DOHH2 (cell line): ENCODE data around the gene ANGPT4.
A peak's percentile ranks its signal among the peaks of the same experiment; 100 is the strongest.

Experiments
- H3F3A ChIP-seq: fragments of 200-600 bp; sonication (generic), shearing (Covaris generic); 2 replicates; pipeline ENCODE4 v1.6.0; 2016; ENCODE audit warnings: antibody characterized with exemption, mild to moderate bottlenecking; ENCODE audit not compliant: control insufficient read depth, insufficient read depth
- H3K27ac ChIP-seq: fragments of 200-600 bp; sonication (generic); 2 replicates; pipeline ENCODE4 v1.5.1; 2014; ENCODE audit warnings: low read depth, mild to moderate bottlenecking, low read length, moderate library complexity
- H3K27me3 ChIP-seq: fragments of 200-600 bp; sonication (generic); 2 replicates; pipeline ENCODE4 v1.6.1; 2014; ENCODE audit warnings: mild to moderate bottlenecking, low read length, mixed read lengths; ENCODE audit not compliant: control insufficient read depth
- H3K36me3 ChIP-seq: fragments of 200-600 bp; sonication (generic); 2 replicates; pipeline ENCODE4 v1.6.1; 2014; ENCODE audit warnings: mild to moderate bottlenecking, low read length, moderate library complexity, mixed read lengths; ENCODE audit not compliant: control insufficient read depth
- H3K4me1 ChIP-seq: fragments of 200-600 bp; sonication (generic); 2 replicates; pipeline ENCODE4 v1.6.1; 2014; ENCODE audit warnings: mild to moderate bottlenecking, low read length, mixed read lengths; ENCODE audit not compliant: control insufficient read depth
- H3K4me2 ChIP-seq: fragments of 200-600 bp; sonication (generic); 2 replicates; pipeline ENCODE4 v1.6.0; 2014; ENCODE audit warnings: mild to moderate bottlenecking, low read length, moderate library complexity
- H3K4me3 ChIP-seq: fragments of 200-600 bp; sonication (generic); 2 replicates; pipeline ENCODE4 v1.5.1; 2014; ENCODE audit warnings: mild to moderate bottlenecking, low read length, mixed read lengths
- H3K79me2 ChIP-seq: fragments of 200-600 bp; sonication (generic); 2 replicates; pipeline ENCODE4 v1.6.1; 2014; ENCODE audit warnings: mild to moderate bottlenecking, low read length, mixed read lengths; ENCODE audit not compliant: control insufficient read depth
- H3K9me2 ChIP-seq: fragments of 200-600 bp; sonication (generic); replicated peaks from 2 replicates; pipeline ENCODE4 v1.6.1; 2014; ENCODE audit warnings: mild to moderate bottlenecking, low read length, mixed read lengths; ENCODE audit not compliant: control insufficient read depth
- H3K9me3 ChIP-seq: fragments of 200-600 bp; sonication (generic); 2 replicates; pipeline ENCODE4 v1.6.1; 2014; ENCODE audit warnings: antibody characterized with exemption, low read length, mixed read lengths; ENCODE audit not compliant: control insufficient read depth, insufficient read depth
- H4K20me1 ChIP-seq: fragments of 200-600 bp; sonication (generic); 2 replicates; pipeline ENCODE4 v1.6.0; 2014; ENCODE audit warnings: low read depth, mild to moderate bottlenecking, antibody characterized with exemption, low read length, moderate library complexity; ENCODE audit not compliant: control insufficient read depth, insufficient read depth
- EZH2phosphoT487 ChIP-seq: fragments of 200-600 bp; sonication (generic); IDR thresholded peaks from 2 replicates; pipeline ENCODE4 v1.6.1; 2017; ENCODE audit warnings: borderline replicate concordance, mild to moderate bottlenecking, antibody characterized with exemption, low read length, moderate library complexity, mixed read lengths
- TF ChIP-seq, protein P1 (sequence below): fragments of 200-600 bp; sonication (generic); IDR thresholded peaks from one replicate; pipeline ENCODE4 v1.5.1; 2014; ENCODE audit warnings: antibody characterized with exemption, mild to moderate bottlenecking, low read depth, low read length; ENCODE audit not compliant: poor library complexity, severe bottlenecking

ANGPT4 gene

DNA sequence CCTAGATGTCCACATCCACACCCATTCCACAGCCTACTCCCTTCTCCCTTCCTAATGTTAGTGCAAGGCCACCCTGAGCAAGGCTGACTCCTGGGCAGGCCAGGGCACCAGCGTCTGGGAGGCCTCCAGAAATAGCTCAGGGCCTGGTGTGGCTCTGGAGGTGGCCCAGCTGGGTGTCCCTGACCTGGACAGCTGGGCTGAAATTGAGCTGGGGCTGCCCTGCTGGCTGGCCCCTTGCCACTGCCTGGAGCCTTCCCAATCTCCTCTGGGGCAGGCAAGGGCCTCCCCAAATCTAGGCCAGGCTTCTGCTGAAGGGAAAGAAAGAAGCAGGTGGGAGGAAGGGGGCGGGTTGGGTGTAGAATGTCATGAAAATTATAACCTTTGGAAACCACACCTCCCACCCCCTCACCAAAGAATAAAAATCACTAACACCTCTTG is 80.5 kb downstream of the ANGPT4 start:
- Histone ChIP-seq H3K27ac (no peak overlapping the region), H3K79me2 (peaks cover 40% of the 10 kb centered on the region), H3K4me2 (peak overlapping the region; percentile 91)

DNA sequence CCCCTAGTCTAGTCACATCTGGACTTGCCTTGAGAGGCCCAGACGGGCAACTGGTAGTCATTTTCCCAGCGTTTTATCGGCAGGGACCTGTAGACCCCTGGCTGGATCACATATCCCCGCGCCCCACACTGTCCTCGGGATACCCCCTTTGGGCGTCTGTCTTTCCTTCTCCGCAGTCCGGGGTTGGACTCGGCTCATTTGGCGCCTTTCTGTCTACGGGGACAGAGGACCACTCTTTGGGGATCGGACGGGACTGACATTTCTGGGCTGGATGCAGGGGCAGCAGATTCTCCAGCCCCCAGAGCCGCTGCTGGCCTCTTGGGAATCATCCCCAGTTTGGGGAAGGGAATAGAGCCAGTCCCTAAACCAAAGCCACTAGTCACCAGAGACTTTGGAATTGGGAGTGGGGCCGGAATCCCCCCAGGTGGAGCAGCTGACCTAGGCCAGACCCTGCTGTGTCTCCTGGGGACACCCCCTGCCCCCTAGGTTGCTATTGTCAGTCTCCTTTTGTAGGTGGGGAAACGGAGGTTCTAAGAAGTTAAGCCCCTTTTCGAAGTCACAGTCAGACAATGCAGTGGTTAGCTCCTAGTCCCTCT is 81.9 kb downstream of the ANGPT4 start:
- Histone ChIP-seq H3K79me2 (peaks cover 38% of the 10 kb centered on the region), H3K36me3 (no peaks in the 10 kb centered on the region), H3K4me2 (peak overlapping the region; percentile 91), H3K27me3 (no peaks in the 10 kb centered on the region), H4K20me1 (no peaks in the 10 kb centered on the region), H3K27ac (peak overlapping the region; percentile 48; the same call in 1 of the 2 replicates), H3F3A (peaks cover 7% of the 10 kb centered on the region; the same call in 1 of the 2 replicates), H3K9me3 (no peaks in the 10 kb centered on the region), H3K4me1 (peaks cover 35% of the 10 kb centered on the region), H3K4me3 (peak overlapping the region; percentile 96), H3K9me2 (no peaks in the 10 kb centered on the region)
- TF ChIP-seq EZH2phosphoT487, result no peak
- TF ChIP-seq, protein P1, sequence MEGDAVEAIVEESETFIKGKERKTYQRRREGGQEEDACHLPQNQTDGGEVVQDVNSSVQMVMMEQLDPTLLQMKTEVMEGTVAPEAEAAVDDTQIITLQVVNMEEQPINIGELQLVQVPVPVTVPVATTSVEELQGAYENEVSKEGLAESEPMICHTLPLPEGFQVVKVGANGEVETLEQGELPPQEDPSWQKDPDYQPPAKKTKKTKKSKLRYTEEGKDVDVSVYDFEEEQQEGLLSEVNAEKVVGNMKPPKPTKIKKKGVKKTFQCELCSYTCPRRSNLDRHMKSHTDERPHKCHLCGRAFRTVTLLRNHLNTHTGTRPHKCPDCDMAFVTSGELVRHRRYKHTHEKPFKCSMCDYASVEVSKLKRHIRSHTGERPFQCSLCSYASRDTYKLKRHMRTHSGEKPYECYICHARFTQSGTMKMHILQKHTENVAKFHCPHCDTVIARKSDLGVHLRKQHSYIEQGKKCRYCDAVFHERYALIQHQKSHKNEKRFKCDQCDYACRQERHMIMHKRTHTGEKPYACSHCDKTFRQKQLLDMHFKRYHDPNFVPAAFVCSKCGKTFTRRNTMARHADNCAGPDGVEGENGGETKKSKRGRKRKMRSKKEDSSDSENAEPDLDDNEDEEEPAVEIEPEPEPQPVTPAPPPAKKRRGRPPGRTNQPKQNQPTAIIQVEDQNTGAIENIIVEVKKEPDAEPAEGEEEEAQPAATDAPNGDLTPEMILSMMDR, result no peak

More for the DNA sequence above, 80.5 kb downstream of the ANGPT4 start:
- Histone ChIP-seq H4K20me1 (peaks cover 3% of the 10 kb centered on the region; the same call in 1 of the 2 replicates), H3K9me2 (no peaks in the 10 kb centered on the region), H3F3A (peaks cover 7% of the 10 kb centered on the region; the same call in 1 of the 2 replicates), H3K4me3 (peak overlapping the region; percentile 51), H3K36me3 (no peaks in the 10 kb centered on the region), H3K4me1 (peaks cover 35% of the 10 kb centered on the region), H3K9me3 (no peaks in the 10 kb centered on the region), H3K27me3 (no peaks in the 10 kb centered on the region)
- TF ChIP-seq, protein P1, result no peak
- TF ChIP-seq EZH2phosphoT487, result no peak

DNA sequence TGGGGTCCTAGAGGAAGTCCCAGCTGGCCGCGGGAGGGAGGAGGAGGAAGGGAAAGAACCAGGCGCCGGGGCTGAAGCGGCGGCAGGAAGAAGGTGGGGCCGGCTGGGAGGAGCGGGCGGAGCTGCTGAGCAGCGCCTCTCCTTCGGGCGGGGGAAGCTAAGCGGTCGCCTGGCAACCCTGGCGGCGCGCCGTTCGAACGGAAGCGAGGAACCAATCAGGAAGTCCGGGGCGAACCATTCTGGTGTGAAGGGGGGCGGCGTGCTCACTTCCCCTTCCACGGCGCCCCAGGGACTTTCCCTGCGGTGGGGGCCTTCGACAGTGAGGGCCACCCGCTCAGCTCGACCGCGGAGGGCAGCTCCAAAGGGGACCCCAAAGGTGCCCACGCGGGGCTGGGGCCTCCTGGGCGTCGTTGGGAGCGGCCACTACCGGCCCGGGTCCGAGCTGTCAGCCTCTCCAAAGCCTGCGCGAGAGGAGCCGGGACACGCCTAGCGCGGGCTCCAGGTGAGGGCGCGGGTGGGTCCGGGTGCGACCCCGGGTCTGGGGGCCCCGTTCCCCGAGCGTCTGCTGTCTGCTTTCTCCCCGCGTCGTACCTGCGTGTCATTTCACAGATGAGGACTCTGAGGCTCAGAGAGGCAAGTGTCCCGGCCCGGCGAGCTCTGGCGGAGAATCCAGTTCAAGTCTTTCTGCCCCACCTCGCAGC is 82.5 kb downstream of the ANGPT4 start, which contains the start of gene FAM110A:
Gene FAM110A (plus strand): TSS at position 266 of the 701 bp plus-strand sequence. CDS start 11,090 bp downstream, outside the sequence.
- Histone ChIP-seq H3K9me2 (no peaks in the 10 kb centered on the region), H3K4me2 (peak within 1 kb of the TSS; percentile 91), H3K27ac (peak within 1 kb of the TSS; percentile 48), H4K20me1 (no peaks in the 10 kb centered on the region), H3F3A (peaks cover 7% of the 10 kb centered on the region; the same call in 1 of the 2 replicates), H3K4me3 (peak within 1 kb of the TSS; percentile 96), H3K4me1 (peaks cover 35% of the 10 kb centered on the region), H3K27me3 (no peaks in the 10 kb centered on the region), H3K79me2 (peaks cover 38% of the 10 kb centered on the region), H3K9me3 (no peaks in the 10 kb centered on the region), H3K36me3 (no peaks in the 10 kb centered on the region)
- TF ChIP-seq EZH2phosphoT487, result no peak
- TF ChIP-seq, protein P1, result no peak
